OCI-LY7 (cell line): ENCODE measurements around the gene ACER2. TPM values are rescaled to one million over a fixed set of nuclear protein-coding genes. Genes with fewer than 3 reads are reported as not detected.
A peak's percentile ranks its signal among the peaks of the same experiment; 100 is the strongest.

Source experiments
- BruUV-seq: library from RNA; stranded (reverse); fragments of 400-500 nt; replicated peaks from 2 replicates; lab custom pipeline; 2021; lab: Mats Ljungman, UMichigan
- CTCF ChIA-PET: fragments of 300-600 bp; sonication (Branson Sonifier 250); formaldehyde crosslinking; loops from one replicate; lab custom pipeline; 2022; ENCODE audit warnings: antibody characterized with exemption; ENCODE audit not compliant: unreplicated experiment; lab: Charles Lee
- POLR2A ChIA-PET: fragments of 300-600 bp; sonication (Branson Sonifier 250); formaldehyde crosslinking; loops from one replicate; lab custom pipeline; 2022; ENCODE audit warnings: antibody characterized with exemption; lab: Charles Lee
- DNase-seq: peaks from one replicate; pipeline ENCODE4 v3.0.0-alpha.2; 2015; ENCODE audit warnings: low spot score
- H2AFZ ChIP-seq: fragments of 200-600 bp; sonication (generic), shearing (Covaris generic); 2 replicates; pipeline ENCODE4 v1.6.1; 2014; ENCODE audit warnings: mild to moderate bottlenecking, antibody characterized with exemption, low read length, moderate library complexity
- H3K27ac ChIP-seq: fragments of 200-600 bp; sonication (generic); 2 replicates; pipeline ENCODE4 v1.5.1; 2014; ENCODE audit warnings: mixed run types, low read depth, mild to moderate bottlenecking, moderate library complexity, low read length, inconsistent platforms; ENCODE audit not compliant: poor library complexity, severe bottlenecking
- H3K36me3 ChIP-seq: fragments of 200-600 bp; sonication (generic); 2 replicates; pipeline ENCODE4 v1.6.1; 2014; ENCODE audit warnings: mild to moderate bottlenecking, antibody characterized with exemption, low read length, moderate library complexity, mixed read lengths; ENCODE audit not compliant: insufficient read depth
- H3K4me1 ChIP-seq: fragments of 200-600 bp; sonication (generic); 2 replicates; pipeline ENCODE4 v1.5.1; 2014; ENCODE audit warnings: mild to moderate bottlenecking, low read length; ENCODE audit not compliant: insufficient read depth, poor library complexity, severe bottlenecking
- H3K4me2 ChIP-seq: fragments of 200-600 bp; sonication (generic); 2 replicates; pipeline ENCODE4 v1.6.1; 2014; ENCODE audit warnings: mild to moderate bottlenecking, low read length
- H3K4me3 ChIP-seq: fragments of 200-600 bp; sonication (generic); 2 replicates; pipeline ENCODE4 v1.5.1; 2014; ENCODE audit warnings: mild to moderate bottlenecking, low read depth, low read length; ENCODE audit not compliant: poor library complexity, severe bottlenecking
- H3K79me2 ChIP-seq: fragments of 200-600 bp; sonication (generic); 2 replicates; pipeline ENCODE4 v1.6.1; 2016; ENCODE audit warnings: low read depth, mild to moderate bottlenecking, low read length, moderate library complexity, mixed read lengths; ENCODE audit not compliant: insufficient read depth
- H3K9me2 ChIP-seq: fragments of 200-600 bp; sonication (generic); 2 replicates; pipeline ENCODE4 v1.6.1; 2016; ENCODE audit warnings: mild to moderate bottlenecking, low read length, mixed read lengths; ENCODE audit not compliant: insufficient read depth
- H3K9me3 ChIP-seq: fragments of 200-600 bp; sonication (generic); 2 replicates; pipeline ENCODE4 v1.6.1; 2014; ENCODE audit warnings: mild to moderate bottlenecking, mixed run types, low read length, mixed read lengths
- H4K20me1 ChIP-seq: fragments of 200-600 bp; sonication (generic); 2 replicates; pipeline ENCODE4 v1.6.1; 2014; ENCODE audit warnings: mild to moderate bottlenecking, antibody characterized with exemption, low read length, moderate library complexity, mixed read lengths; ENCODE audit not compliant: insufficient read depth
- EZH2phosphoT487 ChIP-seq: fragments of 200-600 bp; sonication (generic); IDR thresholded peaks from 2 replicates; pipeline ENCODE4 v1.6.1; 2018; ENCODE audit warnings: low read depth, borderline replicate concordance, mild to moderate bottlenecking, mixed run types, antibody characterized with exemption, low read length, moderate library complexity, mixed read lengths
- intact Hi-C: fragments of 100-400 bp; cut with micrococcal nuclease; formaldehyde crosslinking; loops from one replicate; pipeline ENCODE4 v1.10.0; 2022; ENCODE audit not compliant: unreplicated experiment
- total RNA-seq, 2 experiments: library from RNA; depleted of rRNA in 1 of 2; stranded (reverse); fragments of >200 nt in 1 of 2; shearing (Covaris generic) in 1 of 2; gene quantifications; 2 replicates each; pipeline ENCODE4 v1.2.3, GENCODE V29; 2014 to 2022
- TF ChIP-seq, protein P1 (sequence below): fragments of 200-600 bp; sonication (generic); conservative IDR thresholded peaks from 2 replicates; pipeline ENCODE4 v1.5.1; 2014; ENCODE audit warnings: mild to moderate bottlenecking, antibody characterized with exemption, low read length, moderate library complexity, mixed read lengths

The ACER2 gene
- total RNA-seq, 2 experiments from 2014 or later, result 1.4 to 1.8 TPM

DNA sequence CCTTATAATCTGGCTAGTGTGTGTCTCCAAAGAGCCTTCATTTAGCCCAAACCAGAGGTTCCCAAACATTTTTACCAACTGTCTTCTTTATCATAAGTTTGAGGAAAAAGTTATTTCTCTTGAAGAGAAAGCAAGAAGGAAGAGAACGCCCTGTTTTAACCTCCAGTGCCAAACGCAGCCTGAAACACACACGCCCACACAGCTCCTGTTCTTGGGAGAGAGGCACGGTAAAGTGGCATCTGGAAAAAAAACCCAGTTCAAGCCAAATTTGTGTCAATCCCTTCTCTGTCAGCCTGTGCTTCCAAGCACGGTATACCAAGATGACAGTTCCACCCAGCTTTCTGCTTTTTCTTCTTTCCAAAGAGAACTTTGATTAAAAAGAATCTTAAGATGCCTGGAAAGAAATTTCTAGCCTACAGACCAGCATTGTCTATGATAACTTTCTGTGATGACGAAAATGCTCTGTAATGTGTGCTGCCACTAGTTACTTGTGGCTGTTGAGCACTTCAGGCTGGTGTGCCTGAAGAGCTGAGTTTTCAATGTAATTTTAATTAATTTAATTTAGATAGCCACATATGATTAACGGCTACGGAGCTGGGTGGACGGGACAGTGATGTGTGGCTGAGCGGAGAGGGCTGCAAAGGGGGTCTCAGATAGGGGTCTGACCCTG is 62.3 kb downstream of the ACER2 start:
- Histone ChIP-seq H3K4me2 (no peak overlapping the region), H4K20me1 (no peaks in the 10 kb centered on the region), H3K9me2 (no peaks in the 10 kb centered on the region), H3K4me3 (no peak overlapping the region), H3K36me3 (no peaks in the 10 kb centered on the region), H2AFZ (no peak overlapping the region), H3K9me3 (no peaks in the 10 kb centered on the region), H3K27ac (no peak overlapping the region), H3K4me1 (no peaks in the 10 kb centered on the region), H3K79me2 (no peaks in the 10 kb centered on the region)
- POLR2A ChIA-PET, result no interaction called here
- CTCF ChIA-PET, result no interaction called here
- no TSS peak for BruUV-seq
- intact Hi-C loops, result no loop called here
- no peak for DNase-seq
- TF ChIP-seq, protein P1, sequence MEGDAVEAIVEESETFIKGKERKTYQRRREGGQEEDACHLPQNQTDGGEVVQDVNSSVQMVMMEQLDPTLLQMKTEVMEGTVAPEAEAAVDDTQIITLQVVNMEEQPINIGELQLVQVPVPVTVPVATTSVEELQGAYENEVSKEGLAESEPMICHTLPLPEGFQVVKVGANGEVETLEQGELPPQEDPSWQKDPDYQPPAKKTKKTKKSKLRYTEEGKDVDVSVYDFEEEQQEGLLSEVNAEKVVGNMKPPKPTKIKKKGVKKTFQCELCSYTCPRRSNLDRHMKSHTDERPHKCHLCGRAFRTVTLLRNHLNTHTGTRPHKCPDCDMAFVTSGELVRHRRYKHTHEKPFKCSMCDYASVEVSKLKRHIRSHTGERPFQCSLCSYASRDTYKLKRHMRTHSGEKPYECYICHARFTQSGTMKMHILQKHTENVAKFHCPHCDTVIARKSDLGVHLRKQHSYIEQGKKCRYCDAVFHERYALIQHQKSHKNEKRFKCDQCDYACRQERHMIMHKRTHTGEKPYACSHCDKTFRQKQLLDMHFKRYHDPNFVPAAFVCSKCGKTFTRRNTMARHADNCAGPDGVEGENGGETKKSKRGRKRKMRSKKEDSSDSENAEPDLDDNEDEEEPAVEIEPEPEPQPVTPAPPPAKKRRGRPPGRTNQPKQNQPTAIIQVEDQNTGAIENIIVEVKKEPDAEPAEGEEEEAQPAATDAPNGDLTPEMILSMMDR, result no peak
- no peak for TF ChIP-seq EZH2phosphoT487

DNA sequence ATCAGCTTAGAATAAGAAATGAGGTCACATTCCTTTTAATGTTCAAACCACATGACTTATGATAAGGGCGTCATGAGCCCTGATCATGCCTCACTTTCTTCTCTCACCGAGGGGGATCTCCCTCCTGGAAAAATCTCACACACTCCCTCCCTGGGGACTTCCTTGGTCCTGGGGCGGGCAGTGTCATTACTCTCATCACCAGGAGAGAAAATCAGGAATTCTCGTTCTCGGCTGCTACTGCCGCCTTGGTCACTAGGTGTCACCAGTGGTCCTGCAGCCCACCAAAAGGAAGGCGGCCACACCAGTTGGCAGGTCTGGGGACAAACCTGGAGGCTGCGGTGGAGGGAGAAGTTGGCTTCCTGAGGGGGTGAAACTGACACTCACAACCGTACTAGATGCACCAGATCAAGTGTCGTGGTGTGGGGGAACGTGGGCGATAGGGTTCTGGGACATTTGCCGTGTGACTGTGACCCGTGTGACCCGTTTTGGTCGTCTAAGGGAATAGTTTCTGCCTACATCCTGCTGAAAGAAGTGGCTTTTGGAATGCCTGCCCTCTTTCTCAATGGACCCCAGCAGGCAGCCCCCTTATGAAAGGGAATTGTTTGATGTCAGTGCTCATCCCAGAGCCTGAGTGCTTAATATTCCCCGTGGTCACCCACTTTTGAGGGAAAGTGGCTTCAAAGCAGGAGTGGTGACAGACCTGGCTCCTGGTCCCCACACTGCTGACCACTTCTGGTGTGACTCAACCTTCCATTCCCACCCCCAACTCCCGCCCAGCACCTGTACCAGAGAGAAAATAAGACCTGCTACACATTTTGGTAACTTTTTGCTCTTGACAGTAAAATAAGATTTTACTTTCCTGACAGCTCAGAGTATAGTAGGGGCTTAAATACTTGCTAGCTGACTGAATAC is 63.2 kb downstream of the ACER2 start:
- H3K9me3 ChIP-seq, result no peaks in the 10 kb centered on the region
- H4K20me1 ChIP-seq, result no peaks in the 10 kb centered on the region
- no peak overlapping the region for H3K4me3 ChIP-seq
- intact Hi-C loops, result no loop called here
- no peaks in the 10 kb centered on the region for H3K36me3 ChIP-seq
- CTCF ChIA-PET, result no interaction called here
- H3K27ac ChIP-seq, result no peak overlapping the region
- BruUV-seq, result no TSS peak
- H3K4me1 ChIP-seq, result no peaks in the 10 kb centered on the region
- no peaks in the 10 kb centered on the region for H3K79me2 ChIP-seq
- POLR2A ChIA-PET, result interaction anchor here (0.6 kb wide), 1 partner anchor 134 kb away, joined by 3 read pairs; no protein-coding TSS in a partner anchor
- no peak overlapping the region for H2AFZ ChIP-seq
- no peak overlapping the region for H3K4me2 ChIP-seq
- DNase-seq, result peak; percentile 40
- H3K9me2 ChIP-seq, result no peaks in the 10 kb centered on the region
- TF ChIP-seq, protein P1, result peak; percentile 83
- no peak for TF ChIP-seq EZH2phosphoT487

DNA sequence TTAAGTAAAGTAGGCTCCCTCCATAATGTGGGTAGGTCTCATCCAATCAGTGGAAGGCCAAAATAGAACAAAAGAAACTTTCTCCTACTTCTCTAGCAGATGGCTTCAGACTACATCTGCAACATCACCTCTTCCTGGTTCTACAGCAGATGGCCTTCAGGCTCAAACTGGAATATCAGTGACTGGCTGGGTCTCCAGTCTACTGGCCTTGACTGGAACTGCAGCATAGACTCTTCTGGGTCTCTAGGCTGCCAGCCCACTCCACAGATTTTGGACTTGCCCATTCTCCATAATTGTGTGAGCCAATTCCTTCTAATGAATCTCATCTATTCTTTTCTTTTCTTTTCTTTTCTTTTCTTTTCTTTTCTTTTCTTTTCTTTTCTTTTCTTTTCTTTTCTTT is 64.8 kb downstream of the ACER2 start:
- no peak for DNase-seq
- Histone ChIP-seq H3K27ac (no peak overlapping the region), H3K9me3 (no peaks in the 10 kb centered on the region), H3K4me2 (no peak overlapping the region), H3K79me2 (no peaks in the 10 kb centered on the region), H3K36me3 (no peaks in the 10 kb centered on the region), H3K4me1 (no peaks in the 10 kb centered on the region), H2AFZ (no peak overlapping the region), H4K20me1 (no peaks in the 10 kb centered on the region), H3K4me3 (no peak overlapping the region), H3K9me2 (no peaks in the 10 kb centered on the region)
- ChIA-PET POLR2A (no interaction called here), CTCF (no interaction called here)
- intact Hi-C loops, result no loop called here
- TF ChIP-seq EZH2phosphoT487, result no peak
- no TSS peak for BruUV-seq
